ENCODE results near the gene INTS13. TPM values are rescaled to one million over a fixed set of nuclear protein-coding genes. Genes with fewer than 3 reads are reported as not detected.
A peak's percentile ranks its signal among the peaks of the same experiment; 100 is the strongest.

Gene INTS13
- 10 to 100 TPM; 15.0 to 17.6 (median 17.2) TPM for total RNA-seq
- long read RNA-seq, donor 1, transcript INTS13-201 (17 exons, 2,974 nt): major isoform, 5 of 14 reads
- long read RNA-seq, donor 1, partial matches to known transcripts: 2 of 14 reads
- long read RNA-seq, donor 1, other reads (novel, unspliced or antisense): 7 of 14 reads
- long read RNA-seq, donor 2, partial matches to known transcripts: 5 of 9 reads
- long read RNA-seq, donor 2, other reads (novel, unspliced or antisense): 3 of 9 reads

- DNase-seq: peak; percentile 98 to 100 (median 98)
- intact Hi-C loops (cut with DNase I, micrococcal nuclease): no loop called here
- ATAC-seq: peak; percentile 95
- Histone ChIP-seq H3K36me3 (ENCODE audit: low read depth) (peaks cover 7% of the 10 kb centered on the region), H3K9me3 (no peaks in the 10 kb centered on the region), H3K4me3 (peak within 1 kb of the TSS; percentile 51), H3K4me1 (ENCODE audit: low read depth) (peaks cover 15% of the 10 kb centered on the region)
- TF ChIP-seq CTCF (IDR thresholded peaks at IDR 0.05): no peak
Observed at GRCh38 chr12:26937863-26938700, at the start of gene INTS13, which contains the start of gene FGFR1OP2. Gene INTS13 (minus strand): TSS chr12:26937981. CDS start chr12:26936803, 1,178 bp downstream. Gene FGFR1OP2 (plus strand): TSS chr12:26938470. CDS start chr12:26954159, 15,689 bp downstream.

GRCh38 chr12:26982866-26983265 is 45.1 kb upstream of the INTS13 start:
- ATAC-seq (no peak), DNase-seq (no peak)
- Histone ChIP-seq H3K4me3 (no peak overlapping the region), H3K9me3 (no peaks in the 10 kb centered on the region), H3K4me1 (ENCODE audit: low read depth) (no peaks in the 10 kb centered on the region), H3K36me3 (ENCODE audit: low read depth) (no peaks in the 10 kb centered on the region)
- no peak for TF ChIP-seq CTCF (IDR thresholded peaks at IDR 0.05)
- intact Hi-C loops (cut with DNase I, micrococcal nuclease): no loop called here

GRCh38 chr12:26979733-26980132 is 42.0 kb upstream of the INTS13 start:
- TF ChIP-seq CTCF (IDR thresholded peaks at IDR 0.05): no peak
- Histone ChIP-seq H3K4me3 (no peak overlapping the region), H3K4me1 (ENCODE audit: low read depth) (no peaks in the 10 kb centered on the region), H3K36me3 (ENCODE audit: low read depth) (no peaks in the 10 kb centered on the region), H3K9me3 (no peaks in the 10 kb centered on the region)
- ATAC-seq (no peak), DNase-seq (no peak)
- intact Hi-C loops (cut with DNase I, micrococcal nuclease): no loop called here

- ATAC-seq: no peak
- no peak for DNase-seq
- TF ChIP-seq CTCF (IDR thresholded peaks at IDR 0.05): no peak
- Histone ChIP-seq H3K9me3 (no peaks in the 10 kb centered on the region), H3K36me3 (ENCODE audit: low read depth) (no peaks in the 10 kb centered on the region), H3K4me3 (no peak overlapping the region), H3K4me1 (ENCODE audit: low read depth) (no peaks in the 10 kb centered on the region)
- intact Hi-C loops (cut with DNase I, micrococcal nuclease): no loop called here
Observed at GRCh38 chr12:26978801-26979200, 41.0 kb upstream of the INTS13 start.

GRCh38 chr12:26976687-26977086 is 38.9 kb upstream of the INTS13 start:
- intact Hi-C loops (cut with DNase I, micrococcal nuclease): no loop called here
- DNase-seq (no peak), ATAC-seq (no peak)
- Histone ChIP-seq H3K4me1 (ENCODE audit: low read depth) (no peaks in the 10 kb centered on the region), H3K4me3 (no peak overlapping the region), H3K9me3 (no peaks in the 10 kb centered on the region), H3K36me3 (ENCODE audit: low read depth) (no peaks in the 10 kb centered on the region)
- TF ChIP-seq CTCF (IDR thresholded peaks at IDR 0.05): no peak
